GM20000 (cell line): ENCODE measurements around the gene TSPAN3.

ENCODE experiments used
- DNase-seq: peaks from one replicate; pipeline ENCODE4 v3.0.0; 2012; ENCODE audit warnings: low spot score
- TF ChIP-seq, protein P1 (sequence below): IDR thresholded peaks from 2 replicates; pipeline ENCODE4 v1.5.1; 2012; ENCODE audit warnings: mild to moderate bottlenecking, control low read depth; ENCODE audit errors: extremely low read depth, missing control alignments

The TSPAN3 gene

DNA sequence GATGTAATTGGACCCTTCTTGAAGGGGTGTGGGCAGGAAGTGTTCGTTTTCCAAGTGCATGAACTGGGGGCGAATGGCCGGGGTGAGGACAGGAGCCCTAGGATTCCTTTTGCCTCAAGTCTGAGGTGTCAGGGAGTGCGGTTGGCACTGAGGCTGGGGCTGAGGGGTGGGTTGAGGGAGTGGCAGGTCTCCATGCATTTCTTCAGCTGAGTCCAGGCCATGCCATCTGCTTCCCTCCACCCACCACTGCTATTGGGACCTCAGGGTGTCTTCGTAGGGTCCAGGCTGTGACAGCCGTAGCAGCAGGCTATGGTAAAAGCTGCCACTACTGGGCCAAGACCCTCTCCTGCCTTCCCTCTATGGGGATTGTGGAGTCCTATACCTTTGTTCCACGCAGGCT is 25.6 kb upstream of the TSPAN3 start:
- no peak for DNase-seq
- TF ChIP-seq, protein P1, sequence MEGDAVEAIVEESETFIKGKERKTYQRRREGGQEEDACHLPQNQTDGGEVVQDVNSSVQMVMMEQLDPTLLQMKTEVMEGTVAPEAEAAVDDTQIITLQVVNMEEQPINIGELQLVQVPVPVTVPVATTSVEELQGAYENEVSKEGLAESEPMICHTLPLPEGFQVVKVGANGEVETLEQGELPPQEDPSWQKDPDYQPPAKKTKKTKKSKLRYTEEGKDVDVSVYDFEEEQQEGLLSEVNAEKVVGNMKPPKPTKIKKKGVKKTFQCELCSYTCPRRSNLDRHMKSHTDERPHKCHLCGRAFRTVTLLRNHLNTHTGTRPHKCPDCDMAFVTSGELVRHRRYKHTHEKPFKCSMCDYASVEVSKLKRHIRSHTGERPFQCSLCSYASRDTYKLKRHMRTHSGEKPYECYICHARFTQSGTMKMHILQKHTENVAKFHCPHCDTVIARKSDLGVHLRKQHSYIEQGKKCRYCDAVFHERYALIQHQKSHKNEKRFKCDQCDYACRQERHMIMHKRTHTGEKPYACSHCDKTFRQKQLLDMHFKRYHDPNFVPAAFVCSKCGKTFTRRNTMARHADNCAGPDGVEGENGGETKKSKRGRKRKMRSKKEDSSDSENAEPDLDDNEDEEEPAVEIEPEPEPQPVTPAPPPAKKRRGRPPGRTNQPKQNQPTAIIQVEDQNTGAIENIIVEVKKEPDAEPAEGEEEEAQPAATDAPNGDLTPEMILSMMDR, result no peak

DNA sequence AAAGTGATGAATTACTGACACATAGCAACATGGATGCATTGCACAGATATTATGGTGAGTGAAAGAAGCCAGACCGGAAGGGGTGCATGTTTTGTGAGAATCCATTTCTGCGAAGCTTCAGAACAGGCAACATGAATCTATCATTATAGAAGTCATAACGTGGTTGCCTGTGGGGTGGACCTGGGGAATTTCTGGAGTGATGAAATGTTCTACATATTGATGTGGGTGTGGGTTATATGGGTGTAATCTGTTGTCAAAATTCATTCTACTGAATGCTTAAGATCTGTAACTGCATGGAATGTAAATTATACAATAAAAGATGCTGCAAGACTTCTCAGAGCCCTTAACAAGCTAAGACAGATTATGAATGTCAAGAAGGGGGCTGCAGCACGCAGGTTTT is 25.2 kb upstream of the TSPAN3 start:
- TF ChIP-seq, protein P1, result no peak
- DNase-seq, result no peak

DNA sequence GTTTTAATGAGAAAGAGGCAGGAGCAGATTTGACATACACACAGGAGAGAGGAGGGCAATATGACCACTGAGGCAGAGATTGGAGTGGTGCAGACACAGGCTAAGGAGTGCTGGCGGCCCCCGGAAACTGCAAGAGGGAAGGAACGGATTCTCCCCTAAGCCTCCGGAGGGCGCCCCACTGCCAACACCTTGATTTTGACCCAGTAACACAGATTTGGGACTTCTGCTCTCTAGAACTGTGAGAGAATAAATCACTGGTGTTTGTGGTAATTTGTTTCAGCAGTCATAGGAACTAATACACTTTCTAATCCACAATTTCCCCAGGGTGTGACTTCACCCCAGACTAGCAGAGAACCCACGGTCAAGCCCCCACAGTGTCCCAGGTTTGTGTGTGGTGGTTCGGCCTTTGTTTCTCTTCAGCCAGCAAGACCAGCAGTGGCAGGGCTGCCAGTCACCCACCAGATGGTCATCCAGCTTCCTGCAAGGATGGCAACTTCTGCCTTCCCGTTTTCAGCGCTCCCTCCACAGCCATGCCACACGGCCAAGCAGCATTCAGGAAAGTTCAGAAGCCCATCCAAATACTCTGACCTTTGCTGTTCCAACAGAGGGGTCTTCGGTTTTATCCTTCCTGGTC is 23.6 kb upstream of the TSPAN3 start:
- DNase-seq, result no peak
- TF ChIP-seq, protein P1, result no peak

DNA sequence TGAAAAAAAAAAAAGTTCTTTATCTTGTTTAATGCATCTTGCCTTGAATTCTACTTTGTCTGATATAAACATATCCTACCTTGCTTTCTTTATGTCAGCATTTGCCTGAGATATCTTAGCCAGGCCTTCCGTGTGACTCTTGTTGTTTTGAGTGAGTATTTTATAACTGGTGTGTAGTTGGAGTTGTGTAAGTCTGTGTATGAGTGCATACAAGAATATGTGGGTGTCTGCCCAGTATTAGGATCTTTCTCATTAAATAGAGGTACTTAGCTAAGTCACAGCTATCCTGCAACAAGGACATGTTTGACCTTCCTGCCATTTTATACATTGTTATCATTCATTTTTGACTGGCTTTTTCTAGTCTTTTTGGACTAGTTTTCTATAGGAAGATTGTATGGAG is 22.5 kb upstream of the TSPAN3 start:
- no peak for DNase-seq
- TF ChIP-seq, protein P1, result no peak

DNA sequence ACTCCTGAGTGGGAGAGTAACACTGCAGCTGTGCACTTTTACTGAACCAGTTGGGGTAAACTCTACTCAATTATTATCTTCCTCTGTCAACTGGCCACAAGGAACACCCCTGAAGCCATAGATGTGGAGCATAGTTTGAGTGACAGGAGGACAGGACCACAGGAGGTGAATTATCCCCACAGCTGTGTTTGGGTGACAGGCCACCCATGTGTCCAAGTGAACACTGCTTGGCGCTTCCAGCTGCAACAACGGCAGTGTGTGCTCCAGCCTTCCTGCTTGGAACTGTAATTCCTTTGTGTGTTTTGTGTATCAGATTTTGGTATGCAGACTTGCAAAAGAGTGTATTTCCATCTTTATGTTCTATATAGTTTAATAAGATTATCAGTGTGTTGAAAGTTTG is 20.2 kb upstream of the TSPAN3 start:
- TF ChIP-seq, protein P1, result no peak
- no peak for DNase-seq

DNA sequence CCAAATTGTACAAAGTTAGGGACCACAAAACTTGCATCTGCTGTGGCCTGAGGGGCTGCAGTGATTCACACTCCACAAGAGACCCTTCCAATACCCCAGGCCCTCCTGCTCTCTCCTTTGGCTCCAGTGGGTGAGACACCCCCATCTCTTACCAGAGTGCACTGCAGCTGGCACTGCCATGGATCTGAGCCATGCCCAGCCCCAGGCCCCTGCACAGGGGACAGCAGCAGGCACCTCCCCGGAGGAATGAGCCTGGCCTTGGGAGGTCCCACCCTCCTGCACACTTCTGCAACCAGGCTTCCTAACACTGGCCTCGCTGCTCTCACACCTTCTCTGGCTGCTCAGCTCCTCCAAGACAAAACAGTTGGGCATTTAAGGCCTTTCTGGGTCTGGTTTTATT is 16.3 kb upstream of the TSPAN3 start:
- no peak for DNase-seq
- TF ChIP-seq, protein P1, result no peak

DNA sequence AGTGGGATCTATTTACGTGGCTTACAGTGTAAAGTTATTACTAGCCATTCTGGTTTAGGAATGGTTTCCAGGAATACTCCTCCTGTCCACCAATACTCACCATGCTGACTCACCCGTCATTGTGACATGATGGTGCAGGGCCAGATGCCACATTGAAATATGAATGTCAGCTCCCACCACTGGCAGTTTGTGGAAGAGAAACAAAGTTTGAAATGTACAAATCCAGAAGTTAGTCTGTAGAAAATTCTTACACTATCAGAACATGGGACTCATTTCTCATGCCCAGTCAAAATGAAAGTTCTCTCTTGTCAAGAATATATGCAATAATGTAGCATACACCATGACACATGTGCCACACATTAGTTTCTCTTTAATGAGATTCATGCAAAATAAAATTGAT is 14.4 kb upstream of the TSPAN3 start:
- DNase-seq, result peak; percentile 40
- TF ChIP-seq, protein P1, result no peak
